ENCODE measurements around the gene HOXA5.

Gene HOXA5

GRCh38 chr7:27141923-27142579, 1.4 kb downstream of the HOXA5 start:
- peak; percentile 33; the same call in 1 of the 2 replicates for TF ChIP-seq CTCF (IDR thresholded peaks at IDR 0.05; ENCODE audit: low read depth, low read length)

GRCh38 chr7:27141137-27141922, 2.2 kb downstream of the HOXA5 start:
- no peak for TF ChIP-seq CTCF (IDR thresholded peaks at IDR 0.05; ENCODE audit: low read depth, low read length)
- H3K4me3 ChIP-seq (ENCODE audit: low read depth, low read length), result peak overlapping the region; percentile 80

More at GRCh38 chr7:27141923-27142579, 1.4 kb downstream of the HOXA5 start:
- peak overlapping the region; percentile 80 for H3K4me3 ChIP-seq (ENCODE audit: low read depth, low read length)

GRCh38 chr7:27140126-27140857, 3.2 kb downstream of the HOXA5 start:
- H3K4me3 ChIP-seq (ENCODE audit: low read depth, low read length), result peak overlapping the region; percentile 50
- TF ChIP-seq CTCF (IDR thresholded peaks at IDR 0.05; ENCODE audit: low read depth, low read length), result no peak

GRCh38 chr7:27139334-27140125, 4.0 kb downstream of the HOXA5 start:
- peak overlapping the region; percentile 50 for H3K4me3 ChIP-seq (ENCODE audit: low read depth, low read length)
- no peak for TF ChIP-seq CTCF (IDR thresholded peaks at IDR 0.05; ENCODE audit: low read depth, low read length)

- TF ChIP-seq CTCF (IDR thresholded peaks at IDR 0.05; ENCODE audit: low read depth, low read length), result no peak
- H3K4me3 ChIP-seq (ENCODE audit: low read depth, low read length), result peak overlapping the region; percentile 50
Observed at GRCh38 chr7:27138985-27139333, 4.5 kb downstream of the HOXA5 start.

GRCh38 chr7:27138472-27138871, 5.0 kb downstream of the HOXA5 start:
- H3K4me3 ChIP-seq (ENCODE audit: low read depth, low read length), result peak overlapping the region; percentile 50
- TF ChIP-seq CTCF (IDR thresholded peaks at IDR 0.05; ENCODE audit: low read depth, low read length), result no peak

Measured in WI38 (cell line).